HG03558 (cell line): ENCODE data around the gene TOPBP1.
"Not testable (repeated sequence)": the region's sequence is repeated elsewhere in the genome, so short reads cannot be mapped to it uniquely, and the experiment has no call there.

Experiments used
- ATAC-seq: cut with Tn5 transposase; IDR thresholded peaks from one replicate; pipeline ENCODE4 v1.9.1; 2021; ENCODE audit warnings: moderate number of reproducible peaks; ENCODE audit not compliant: unreplicated experiment; ENCODE audit errors: extremely low read depth

Gene TOPBP1

GRCh38 chr3:133661454-133662277 is at the start of gene TOPBP1:
Gene TOPBP1, minus strand, starts transcription at chr3:133661941. Its CDS starts 814 bp downstream, at chr3:133661127.
- peak; percentile 74 for ATAC-seq

GRCh38 chr3:133711013-133711412 is 49.3 kb upstream of the TOPBP1 start:
- no peak for ATAC-seq

- no peak for ATAC-seq
These were observed 47.5 kb upstream of the TOPBP1 start for GRCh38 chr3:133709139-133709750.

- no peak for ATAC-seq
These were observed 44.3 kb upstream of the TOPBP1 start for GRCh38 chr3:133706033-133706432.

GRCh38 chr3:133703915-133704314 is 42.2 kb upstream of the TOPBP1 start:
- ATAC-seq: no peak

GRCh38 chr3:133701435-133702358 is 40.0 kb upstream of the TOPBP1 start:
- no peak for ATAC-seq

GRCh38 chr3:133700351-133700750 is 38.6 kb upstream of the TOPBP1 start:
- no peak for ATAC-seq

GRCh38 chr3:133699903-133700302 is 38.2 kb upstream of the TOPBP1 start:
- no peak for ATAC-seq

GRCh38 chr3:133699467-133699866 is 37.7 kb upstream of the TOPBP1 start:
- no peak for ATAC-seq

GRCh38 chr3:133697960-133698359 is 36.2 kb upstream of the TOPBP1 start:
- no peak for ATAC-seq

GRCh38 chr3:133695560-133696171 is 33.9 kb upstream of the TOPBP1 start:
- no peak for ATAC-seq

- ATAC-seq: no peak
These were observed 32.8 kb upstream of the TOPBP1 start for GRCh38 chr3:133694288-133695268.

- no peak for ATAC-seq
These were observed 32.1 kb upstream of the TOPBP1 start for GRCh38 chr3:133693821-133694220.

- ATAC-seq: no peak
These were observed 31.0 kb upstream of the TOPBP1 start for GRCh38 chr3:133692759-133693158.

GRCh38 chr3:133691273-133692107 is 29.7 kb upstream of the TOPBP1 start:
- no peak for ATAC-seq

- not testable (repeated sequence) for ATAC-seq
These were observed 16.3 kb upstream of the TOPBP1 start for GRCh38 chr3:133677993-133678392.

- no peak for ATAC-seq
These were observed 14.8 kb upstream of the TOPBP1 start for GRCh38 chr3:133676336-133677118.
